ENCODE data around the gene ITPKB. TPM values are rescaled to one million over a fixed set of nuclear protein-coding genes. Genes with fewer than 3 reads are reported as not detected.
"Not testable (repeated sequence)": the region's sequence is repeated elsewhere in the genome, so short reads cannot be mapped to it uniquely, and the experiment has no call there.

ITPKB gene
- total RNA-seq, 1 donor from 2014 or later: 1.6 TPM

DNA sequence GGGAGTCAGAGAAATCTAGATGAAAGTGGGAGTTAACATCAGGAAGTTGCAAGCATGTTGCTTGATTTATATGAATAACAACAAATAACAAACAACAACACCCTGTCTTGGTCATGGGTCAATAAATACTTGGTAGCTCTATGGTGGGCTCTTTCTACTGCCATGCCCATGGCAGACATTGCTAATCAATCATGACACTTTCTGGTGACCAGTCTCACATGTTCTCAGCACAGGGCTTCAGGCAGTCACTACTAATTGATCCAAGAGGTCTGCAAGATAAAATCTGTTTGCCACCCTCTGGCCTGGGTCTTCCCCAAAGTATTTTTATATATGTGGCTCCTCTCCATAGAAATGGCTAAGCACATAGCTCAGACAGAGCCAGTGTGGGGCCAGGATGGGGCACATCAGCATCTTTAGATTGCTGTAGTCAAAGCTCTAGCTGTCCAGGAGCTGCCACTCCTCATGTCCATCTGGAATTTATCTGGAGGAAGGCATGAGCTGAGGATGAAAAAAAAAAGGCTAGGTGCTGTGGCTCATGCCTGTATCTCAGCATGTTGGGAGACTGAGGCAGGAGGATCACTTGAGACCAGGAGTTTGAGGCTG, 139.3 kb downstream of the ITPKB start:
- no peaks in the 10 kb centered on the region for H3K9me3 ChIP-seq (ENCODE audit: low read depth)
- no peak for TF ChIP-seq EZH2 (IDR thresholded peaks at IDR 0.05)
- TF ChIP-seq CTCF (IDR thresholded peaks at IDR 0.05): no peak
- TF ChIP-seq EZH2phosphoT487 (IDR thresholded peaks at IDR 0.05): no peak
- no peaks in the 10 kb centered on the region for H3K79me2 ChIP-seq (ENCODE audit: low read depth)
- no peaks in the 10 kb centered on the region for H3K36me3 ChIP-seq
- Mint-ChIP-seq H3K27ac (no peak overlapping the region), H3K4me3 (no peak overlapping the region), H3K4me1 (peaks cover 21% of the 10 kb centered on the region), H3K9me3 (no peaks in the 10 kb centered on the region), H3K36me3 (peaks cover 2% of the 10 kb centered on the region), H3K27me3 (ENCODE audit: insufficient read depth, low read depth) (peaks cover 22% of the 10 kb centered on the region)
- H3K4me2 ChIP-seq: no peak overlapping the region
- H3K4me1 ChIP-seq: peaks cover 14% of the 10 kb centered on the region
- no peaks in the 10 kb centered on the region for H3K27me3 ChIP-seq
- H2AFZ ChIP-seq (replicated peaks): no peak overlapping the region
- no peak overlapping the region for H3K4me3 ChIP-seq
- H3K9ac ChIP-seq: no peak overlapping the region
- H4K20me1 ChIP-seq (ENCODE audit: low read depth): no peaks in the 10 kb centered on the region
- peaks cover 6% of the 10 kb centered on the region for H3F3A ChIP-seq (ENCODE audit: low read depth)
- no peak for DNase-seq (ENCODE audit: low spot score)
- no peak overlapping the region for H3K27ac ChIP-seq

DNA sequence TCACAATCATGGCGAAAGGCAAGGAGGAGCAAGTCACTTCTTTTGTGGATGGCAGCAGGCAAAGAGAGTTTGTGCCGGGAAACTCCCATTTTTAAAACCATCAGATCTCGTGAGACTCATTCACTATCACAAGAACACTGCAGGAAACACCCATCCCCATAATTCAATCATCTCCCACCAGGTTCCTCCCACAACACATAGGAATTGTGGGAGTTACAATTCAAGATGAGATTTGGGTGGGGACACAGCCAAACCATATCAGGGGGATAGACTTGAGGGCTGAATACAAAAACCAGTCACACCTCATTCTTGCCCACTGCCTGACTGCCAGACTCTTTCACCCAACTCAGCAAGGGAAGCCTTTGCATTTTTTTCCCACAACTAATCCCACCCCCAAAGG, 140.1 kb downstream of the ITPKB start:
- not testable (repeated sequence) for H3K4me3 Mint-ChIP-seq; H3F3A ChIP-seq (ENCODE audit: low read depth); H4K20me1 ChIP-seq (ENCODE audit: low read depth); H3K9me3 Mint-ChIP-seq; H3K27ac ChIP-seq; H3K4me1 ChIP-seq; H3K27me3 ChIP-seq; H3K36me3 ChIP-seq; H3K79me2 ChIP-seq (ENCODE audit: low read depth); H3K9me3 ChIP-seq (ENCODE audit: low read depth); H3K4me2 ChIP-seq; DNase-seq (ENCODE audit: low spot score); H3K27ac Mint-ChIP-seq; H3K9ac ChIP-seq; H3K4me3 ChIP-seq; H3K36me3 Mint-ChIP-seq; H2AFZ ChIP-seq (replicated peaks)
- Mint-ChIP-seq H3K4me1 (peaks cover 14% of the 10 kb centered on the region), H3K27me3 (ENCODE audit: insufficient read depth, low read depth) (peaks cover 22% of the 10 kb centered on the region)

GRCh38 chr1:226598455-226598849, 140.6 kb downstream of the ITPKB start:
- Histone ChIP-seq H3K27me3 (no peaks in the 10 kb centered on the region), H3F3A (ENCODE audit: low read depth) (no peaks in the 10 kb centered on the region), H3K27ac (no peak overlapping the region), H3K9ac (no peak overlapping the region), H3K36me3 (no peaks in the 10 kb centered on the region), H3K4me1 (peaks cover under 1% of the 10 kb centered on the region), H3K4me3 (no peak overlapping the region), H3K79me2 (ENCODE audit: low read depth) (no peaks in the 10 kb centered on the region), H4K20me1 (ENCODE audit: low read depth) (no peaks in the 10 kb centered on the region), H3K4me2 (no peak overlapping the region), H2AFZ (replicated peaks) (no peak overlapping the region), H3K9me3 (ENCODE audit: low read depth) (no peaks in the 10 kb centered on the region)
- Mint-ChIP-seq H3K4me3 (no peak overlapping the region), H3K9me3 (peaks cover 4% of the 10 kb centered on the region), H3K36me3 (peaks cover 2% of the 10 kb centered on the region), H3K27me3 (ENCODE audit: insufficient read depth, low read depth) (peaks cover 22% of the 10 kb centered on the region), H3K4me1 (peaks cover 9% of the 10 kb centered on the region), H3K27ac (no peak overlapping the region)
- no peak for DNase-seq (ENCODE audit: low spot score)
- TF ChIP-seq EZH2phosphoT487 (IDR thresholded peaks at IDR 0.05) (no peak), EZH2 (IDR thresholded peaks at IDR 0.05) (no peak), CTCF (IDR thresholded peaks at IDR 0.05) (no peak)

DNA sequence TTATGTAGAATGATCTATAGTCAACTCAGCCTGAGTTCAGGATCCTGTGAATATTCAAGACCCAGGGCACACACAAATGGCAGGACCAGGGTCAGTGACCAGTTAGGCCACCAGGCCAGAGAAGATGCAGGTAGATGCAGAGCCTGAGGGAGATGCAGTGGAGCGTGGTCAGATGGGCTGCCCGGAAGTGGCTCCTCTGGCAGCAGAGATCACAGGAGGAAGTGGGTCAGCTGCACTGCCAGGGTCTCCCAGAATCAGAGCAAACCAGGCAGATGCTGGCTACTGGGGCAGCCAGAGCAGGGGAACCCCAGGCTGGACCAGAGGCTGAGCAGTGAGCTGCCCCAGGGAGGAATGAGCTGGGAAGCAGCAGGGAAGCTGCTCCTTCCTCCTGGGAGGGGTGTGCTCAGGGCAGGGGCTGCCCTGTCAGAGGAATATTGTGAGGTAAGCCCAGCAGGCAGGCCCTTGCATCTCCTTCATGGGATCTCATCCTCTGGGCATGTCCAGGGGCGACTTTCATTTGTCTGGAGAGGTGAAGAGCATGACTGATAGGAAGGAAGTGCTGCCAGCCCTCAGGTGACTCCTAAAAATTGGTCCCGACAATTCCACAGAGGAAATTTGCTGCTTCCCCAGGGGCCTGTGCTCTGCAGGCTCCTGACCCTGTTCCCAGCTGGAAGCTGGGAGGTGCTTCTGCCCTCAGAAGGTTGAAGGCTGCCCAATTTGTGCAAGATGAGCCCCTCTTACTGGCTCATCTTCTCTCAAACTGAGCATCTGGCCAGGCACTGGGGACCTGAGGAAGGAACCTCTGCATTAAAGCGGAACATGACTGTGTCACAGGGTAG, 141.2 kb downstream of the ITPKB start:
- H3F3A ChIP-seq (ENCODE audit: low read depth): no peaks in the 10 kb centered on the region
- TF ChIP-seq EZH2phosphoT487 (IDR thresholded peaks at IDR 0.05): no peak
- no peak for TF ChIP-seq CTCF (IDR thresholded peaks at IDR 0.05)
- TF ChIP-seq EZH2 (IDR thresholded peaks at IDR 0.05): no peak
- H3K27ac ChIP-seq: no peak overlapping the region
- peaks cover 4% of the 10 kb centered on the region for H3K9me3 Mint-ChIP-seq
- H3K4me2 ChIP-seq: no peak overlapping the region
- no peak overlapping the region for H2AFZ ChIP-seq (replicated peaks)
- peaks cover 7% of the 10 kb centered on the region for H3K4me1 Mint-ChIP-seq
- H3K27me3 ChIP-seq: no peaks in the 10 kb centered on the region
- H3K27ac Mint-ChIP-seq: no peak overlapping the region
- no peak for DNase-seq (ENCODE audit: low spot score)
- no peak overlapping the region for H3K4me3 Mint-ChIP-seq
- no peaks in the 10 kb centered on the region for H3K36me3 ChIP-seq
- H3K36me3 Mint-ChIP-seq: peaks cover 2% of the 10 kb centered on the region
- H4K20me1 ChIP-seq (ENCODE audit: low read depth): no peaks in the 10 kb centered on the region
- H3K27me3 Mint-ChIP-seq (ENCODE audit: insufficient read depth, low read depth): peaks cover 17% of the 10 kb centered on the region
- no peaks in the 10 kb centered on the region for H3K79me2 ChIP-seq (ENCODE audit: low read depth)
- no peaks in the 10 kb centered on the region for H3K4me1 ChIP-seq
- no peak overlapping the region for H3K4me3 ChIP-seq
- H3K9ac ChIP-seq: no peak overlapping the region
- no peaks in the 10 kb centered on the region for H3K9me3 ChIP-seq (ENCODE audit: low read depth)
